HG03159 (cell line): ENCODE measurements around the gene SCAANT1.
A peak's percentile ranks its signal among the peaks of the same experiment; 100 is the strongest.

ENCODE experiments used
- ATAC-seq: cut with Tn5 transposase; IDR thresholded peaks from one replicate; pipeline ENCODE4 v1.9.1; 2021; ENCODE audit warnings: mild to moderate bottlenecking, moderate library complexity; ENCODE audit not compliant: unreplicated experiment

The SCAANT1 gene

DNA sequence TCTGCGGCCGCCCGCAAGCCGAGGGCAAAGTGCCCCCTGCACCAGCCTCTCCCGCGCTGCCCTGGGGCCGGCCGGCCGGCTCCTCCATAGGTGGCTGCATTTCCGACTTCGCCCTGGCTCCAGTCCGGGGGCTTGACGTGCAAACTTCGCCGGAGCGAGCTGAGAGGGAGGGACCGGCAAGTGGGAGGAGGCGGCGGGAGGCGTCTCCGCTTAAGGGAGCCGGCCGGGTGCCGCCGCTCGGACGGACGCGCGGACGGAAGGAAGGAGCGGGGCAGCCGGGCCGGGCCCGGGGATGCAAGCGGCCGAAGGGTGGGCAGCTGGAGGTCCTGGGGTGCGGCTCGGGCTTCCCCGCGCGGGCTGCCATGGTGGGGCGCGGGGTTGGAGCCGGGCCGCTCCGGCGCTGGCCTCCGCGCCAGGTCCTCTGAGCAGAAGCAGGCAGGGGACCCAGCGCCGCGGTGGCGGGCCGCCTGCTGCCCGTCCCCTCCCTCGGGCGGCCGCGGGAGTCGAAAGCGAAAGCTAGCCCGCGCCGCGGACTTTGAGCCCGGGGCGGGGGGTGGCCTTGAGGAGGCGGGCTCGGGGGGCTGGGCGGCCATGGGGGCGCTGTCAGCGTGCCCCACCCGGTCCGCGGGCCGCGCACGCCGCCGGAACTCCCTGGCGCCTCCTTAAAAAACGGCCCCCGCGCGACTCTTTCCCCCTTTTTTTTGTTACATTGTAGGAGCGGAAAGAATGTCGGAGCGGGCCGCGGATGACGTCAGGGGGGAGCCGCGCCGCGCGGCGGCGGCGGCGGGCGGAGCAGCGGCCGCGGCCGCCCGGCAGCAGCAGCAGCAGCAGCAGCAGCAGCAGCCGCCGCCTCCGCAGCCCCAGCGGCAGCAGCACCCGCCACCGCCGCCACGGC is at the start of gene SCAANT1:
TSS of gene SCAANT1 (minus strand) at position 511 of the 895 bp plus-strand sequence.
- peak; percentile 79 for ATAC-seq

- ATAC-seq = peak; percentile 87
These were observed 49.7 kb upstream of the SCAANT1 start for GRCh38 chr3:63961891-63962290.

DNA sequence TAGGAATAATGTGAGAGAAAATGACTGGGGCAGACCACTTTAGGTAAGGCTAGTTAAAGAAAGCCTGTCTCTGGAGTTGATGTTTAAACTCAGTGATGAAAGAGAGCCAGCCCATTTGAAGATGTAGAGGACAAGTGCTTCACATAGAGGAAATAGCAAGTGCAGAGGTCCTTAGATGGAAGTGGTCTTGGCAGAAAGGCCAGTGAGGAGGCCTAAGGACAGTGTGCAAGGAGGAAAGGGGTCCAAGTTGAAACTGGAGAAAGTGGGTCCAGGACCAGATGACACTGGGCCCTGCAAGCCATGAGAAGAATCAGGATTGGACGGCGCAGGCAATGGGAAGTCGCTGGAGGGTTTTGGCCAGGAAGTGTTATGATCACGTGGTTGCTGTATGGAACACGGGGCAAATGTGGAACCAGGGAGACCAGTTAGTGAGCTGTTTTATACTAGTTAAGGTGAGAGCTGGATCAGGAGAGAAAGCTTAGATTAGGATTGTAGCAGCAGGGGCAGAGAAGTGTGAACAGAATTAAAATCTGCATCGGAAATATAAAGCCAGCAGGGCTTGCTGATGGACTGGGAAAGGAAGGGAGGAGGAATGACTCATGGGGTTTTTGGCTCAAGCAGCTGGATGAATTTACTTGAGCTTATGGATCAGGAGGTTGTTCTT is 48.0 kb upstream of the SCAANT1 start:
- no peak for ATAC-seq

DNA sequence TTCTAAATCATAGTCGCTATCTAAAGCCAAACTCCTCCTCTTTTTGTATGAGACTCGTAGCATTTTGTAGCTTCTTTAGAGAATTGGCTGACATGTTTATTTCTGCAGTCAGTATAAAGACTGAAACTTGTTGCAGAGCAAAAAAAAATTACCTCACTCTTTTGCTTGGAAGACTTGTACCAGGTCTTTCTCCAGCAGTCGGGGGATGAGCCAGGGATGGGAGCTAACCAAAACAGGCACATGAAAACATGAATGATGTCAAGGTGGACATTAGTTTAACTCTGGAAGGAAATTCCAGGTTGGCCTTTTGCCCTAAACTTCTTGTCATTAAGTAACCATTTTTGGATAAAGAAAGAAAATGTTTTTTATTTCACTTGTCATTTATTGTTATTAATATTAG is 47.0 kb upstream of the SCAANT1 start:
- ATAC-seq = no peak

GRCh38 chr3:63955830-63956545 is 43.8 kb upstream of the SCAANT1 start:
- ATAC-seq = no peak

DNA sequence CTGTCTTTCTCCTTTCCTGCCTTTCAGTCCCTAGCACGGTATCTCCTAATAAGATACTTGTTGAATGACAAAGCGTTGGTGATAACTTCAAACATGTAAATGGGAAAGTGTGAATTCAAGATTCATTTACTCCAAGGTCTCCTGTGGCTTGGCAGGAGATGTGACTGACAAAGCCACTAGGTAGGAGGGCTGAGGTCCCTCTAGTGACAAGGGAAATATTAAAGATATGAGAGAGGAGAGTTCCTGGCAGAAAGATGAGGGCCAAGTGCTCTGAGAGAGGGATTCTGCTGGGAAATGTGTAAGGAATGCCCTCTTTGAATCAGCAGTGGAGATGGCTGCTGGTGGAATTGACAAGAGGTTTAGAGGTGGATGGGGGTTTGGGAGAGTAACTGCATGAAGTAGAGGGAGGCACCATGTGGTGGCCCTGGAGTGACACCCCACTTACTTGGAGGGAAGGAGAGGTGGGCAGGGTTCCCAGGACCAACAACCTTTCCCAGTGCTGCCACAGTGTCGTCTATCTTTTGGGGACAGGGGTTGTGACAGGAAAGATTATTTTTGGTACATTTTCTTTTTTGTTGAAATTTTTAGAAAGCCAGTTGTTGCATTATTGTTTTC is 43.0 kb upstream of the SCAANT1 start:
- no peak for ATAC-seq

DNA sequence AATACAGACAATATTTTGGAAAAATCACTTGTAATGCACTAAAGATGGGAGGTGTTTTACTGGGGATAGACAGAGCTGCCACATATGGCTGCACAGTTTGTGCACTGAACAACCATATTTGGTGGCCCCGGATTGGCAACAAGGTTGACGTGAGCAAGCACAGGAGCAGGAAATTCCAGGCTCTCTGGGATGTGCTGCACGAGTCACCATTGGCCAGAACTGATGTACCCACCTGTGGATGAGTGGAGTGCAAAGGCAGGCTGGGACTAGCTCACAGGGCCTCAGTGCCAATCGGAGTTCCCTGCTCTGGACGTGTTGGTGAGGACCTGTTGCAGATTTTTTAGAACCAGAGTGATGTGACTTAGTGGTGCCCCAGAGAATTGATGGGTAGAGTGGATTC is 42.0 kb upstream of the SCAANT1 start:
- no peak for ATAC-seq

GRCh38 chr3:63952248-63952594 is 40.0 kb upstream of the SCAANT1 start:
- ATAC-seq = no peak

DNA sequence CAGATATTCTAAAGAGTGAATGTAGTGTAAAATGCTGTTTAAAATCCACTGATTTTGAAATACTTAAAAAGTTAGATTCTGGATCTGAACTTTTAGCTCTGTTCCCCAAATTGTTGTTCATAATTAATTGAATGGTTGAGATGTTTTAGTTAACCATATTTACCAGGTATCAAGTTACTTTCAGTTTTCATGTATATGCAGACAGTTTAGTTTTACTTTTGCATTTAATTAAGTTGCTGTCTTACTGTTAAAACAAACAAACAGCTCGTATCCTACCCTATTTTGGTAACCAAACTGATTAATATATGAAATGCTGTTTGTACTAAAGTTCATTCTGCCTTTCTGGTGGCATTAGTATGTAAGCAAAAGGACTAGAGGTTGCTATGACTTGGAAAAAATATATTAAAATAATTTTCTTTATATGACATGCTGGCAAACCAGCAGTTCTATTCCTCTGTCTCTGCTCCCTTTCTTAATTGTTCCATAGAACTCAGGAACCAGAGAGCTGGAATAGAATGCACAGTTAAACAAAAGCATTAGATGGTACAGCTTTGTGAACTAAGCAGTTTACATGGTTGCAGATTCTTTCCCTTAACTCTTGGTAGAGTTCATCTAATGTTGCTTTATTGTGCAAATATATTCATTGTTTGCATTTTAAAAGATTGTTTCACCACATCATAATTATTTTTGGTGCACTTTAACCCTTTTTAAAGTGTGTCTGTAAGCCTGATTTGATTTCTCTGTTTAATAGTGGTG is 39.5 kb upstream of the SCAANT1 start:
- ATAC-seq = peak; percentile 63

- ATAC-seq = no peak
These were observed 38.5 kb upstream of the SCAANT1 start for GRCh38 chr3:63950698-63951097.

GRCh38 chr3:63949005-63949404 is 36.8 kb upstream of the SCAANT1 start:
- no peak for ATAC-seq

GRCh38 chr3:63947594-63947993 is 35.4 kb upstream of the SCAANT1 start:
- no peak for ATAC-seq

- ATAC-seq = no peak
These were observed 34.6 kb upstream of the SCAANT1 start for GRCh38 chr3:63946753-63947152.

GRCh38 chr3:63945558-63946096 is 33.4 kb upstream of the SCAANT1 start:
- ATAC-seq = no peak

DNA sequence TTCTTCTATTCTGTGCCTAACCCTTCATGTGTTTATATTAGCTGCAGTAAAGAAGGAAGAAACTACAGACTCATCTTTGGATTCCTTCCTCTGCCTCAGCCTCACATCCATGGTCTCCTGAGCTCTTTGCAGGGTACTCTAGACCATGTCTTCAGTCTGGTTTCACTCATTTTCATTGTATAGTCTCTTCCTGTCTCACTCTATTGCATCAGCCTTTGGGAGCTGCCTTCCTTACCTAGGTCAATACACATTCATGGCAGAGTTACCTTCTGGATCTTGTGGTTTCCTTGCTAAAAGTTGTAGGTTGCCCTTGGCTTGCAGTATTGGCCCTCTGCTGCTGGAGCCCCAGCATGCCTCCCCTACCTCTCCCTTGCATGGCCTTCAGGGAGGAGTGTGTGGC is 31.5 kb upstream of the SCAANT1 start:
- ATAC-seq = no peak

GRCh38 chr3:63942528-63942927 is 30.3 kb upstream of the SCAANT1 start:
- no peak for ATAC-seq

GRCh38 chr3:63940389-63940757 is 28.2 kb upstream of the SCAANT1 start:
- ATAC-seq = no peak

GRCh38 chr3:63937661-63938651 is 25.8 kb upstream of the SCAANT1 start:
- peak; percentile 67 for ATAC-seq

DNA sequence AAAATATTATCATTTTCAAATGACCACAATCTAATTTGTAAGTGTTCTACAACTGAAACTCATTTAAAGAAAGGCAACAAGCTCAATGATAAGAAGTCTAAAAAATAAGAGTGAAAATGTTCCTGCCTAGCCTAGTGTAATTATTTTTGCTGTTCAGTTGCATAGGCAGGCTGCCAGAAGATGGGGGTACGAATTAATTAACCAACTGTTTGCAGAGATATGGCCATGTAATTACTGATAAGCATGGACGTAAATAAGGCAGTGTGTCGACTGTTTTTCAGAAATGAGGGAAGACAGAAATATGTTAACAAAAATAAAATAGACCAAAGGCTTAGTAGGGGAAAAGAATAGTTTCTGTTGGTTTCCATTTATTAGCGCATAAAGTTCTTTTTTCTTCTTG is 24.7 kb upstream of the SCAANT1 start:
- no peak for ATAC-seq
